HG02798 (cell line): ENCODE results near the gene POU2F2.

Experiments used
- ATAC-seq: cut with Tn5 transposase; IDR thresholded peaks from one replicate; pipeline ENCODE4 v1.9.1; 2021; ENCODE audit warnings: mild to moderate bottlenecking; ENCODE audit not compliant: unreplicated experiment, poor library complexity

POU2F2 gene

GRCh38 chr19:42132030-42132628 is at the start of gene POU2F2:
Gene POU2F2, minus strand, starts transcription at chr19:42132446. Its CDS starts 35 bp downstream, at chr19:42132411.
- ATAC-seq = peak; percentile 41

- no peak for ATAC-seq
Measured at GRCh38 chr19:42178791-42179674, 46.8 kb upstream of the POU2F2 start.

- ATAC-seq = no peak
Measured at GRCh38 chr19:42177686-42178019, 45.4 kb upstream of the POU2F2 start.

GRCh38 chr19:42176990-42177685 is 44.9 kb upstream of the POU2F2 start:
- no peak for ATAC-seq

GRCh38 chr19:42176649-42176989 is 44.4 kb upstream of the POU2F2 start:
- no peak for ATAC-seq

- no peak for ATAC-seq
Measured at GRCh38 chr19:42175952-42176648, 43.9 kb upstream of the POU2F2 start.

- no peak for ATAC-seq
Measured at GRCh38 chr19:42174958-42175734, 42.9 kb upstream of the POU2F2 start.

- no peak for ATAC-seq
Measured at GRCh38 chr19:42174188-42174587, 41.9 kb upstream of the POU2F2 start.

GRCh38 chr19:42173695-42174094 is 41.4 kb upstream of the POU2F2 start:
- ATAC-seq = no peak

GRCh38 chr19:42172261-42172660 is 40.0 kb upstream of the POU2F2 start:
- ATAC-seq = no peak

GRCh38 chr19:42170715-42171114 is 38.5 kb upstream of the POU2F2 start:
- ATAC-seq = no peak

GRCh38 chr19:42169486-42170413 is 37.5 kb upstream of the POU2F2 start:
- no peak for ATAC-seq

- ATAC-seq = no peak
Measured at GRCh38 chr19:42168206-42168605, 36.0 kb upstream of the POU2F2 start.

- ATAC-seq = no peak
Measured at GRCh38 chr19:42166316-42166715, 34.1 kb upstream of the POU2F2 start.

GRCh38 chr19:42165146-42165545 is 32.9 kb upstream of the POU2F2 start:
- ATAC-seq = no peak

- ATAC-seq = no peak
Measured at GRCh38 chr19:42161616-42162263, 29.5 kb upstream of the POU2F2 start.

GRCh38 chr19:42159942-42160341 is 27.7 kb upstream of the POU2F2 start:
- no peak for ATAC-seq

- ATAC-seq = no peak
Measured at GRCh38 chr19:42158926-42159325, 26.7 kb upstream of the POU2F2 start.

- ATAC-seq = no peak
Measured at GRCh38 chr19:42156571-42156970, 24.3 kb upstream of the POU2F2 start.
